HEK293 (cell line): ENCODE data around the gene PCDH1.

Source experiments
- CTCF ChIA-PET: fragments of 350-600 bp; formaldehyde crosslinking; extraction: SDS; loops from one replicate; lab custom pipeline; 2021; ENCODE audit warnings: antibody characterized with exemption; lab: Yijun Ruan, JAX
- POLR2A ChIA-PET: fragments of 300-600 bp; formaldehyde crosslinking; extraction: SDS; loops from one replicate; lab custom pipeline; 2020; ENCODE audit warnings: antibody characterized with exemption, inconsistent platforms; lab: Yijun Ruan, JAX
- H3K27ac ChIP-seq: fragments of 200-500 bp; sonication (Bioruptor generic); 2 replicates; pipeline ENCODE4 v1.5.1; 2014; ENCODE audit warnings: low read depth, low read length, control low read depth, inconsistent platforms; ENCODE audit errors: extremely low read depth
- H3K36me3 ChIP-seq, 2 experiments: fragments of 200-500 bp in 1 of 2; sonication (Bioruptor generic) in 1 of 2; 1 replicate in 1 of 2; 2 replicates in 1 of 2; pipeline ENCODE4 v1.5.1; 2014 to 2017; ENCODE audit warnings: inconsistent platforms in 2 of 2, low read length in 2 of 2; ENCODE audit not compliant: control insufficient read depth in 2 of 2, insufficient read depth in 1 of 2
- H3K4me1 ChIP-seq: fragments of 200-500 bp; sonication (Bioruptor generic); 2 replicates; pipeline ENCODE4 v1.5.1; 2014; ENCODE audit warnings: mild to moderate bottlenecking, low read length, inconsistent platforms; ENCODE audit not compliant: control insufficient read depth, insufficient read depth
- H3K4me3 ChIP-seq: 2 replicates; pipeline ENCODE4 v1.5.1; 2011; ENCODE audit warnings: low read depth, mild to moderate bottlenecking, control low read depth, low read length, moderate library complexity
- H3K9me3 ChIP-seq: fragments of 200-500 bp; sonication (Bioruptor generic); 2 replicates; pipeline ENCODE4 v1.5.1; 2014; ENCODE audit warnings: low read depth, low read length, inconsistent platforms; ENCODE audit not compliant: control insufficient read depth, insufficient read depth
- GLI4 ChIP-seq: fragments of 450-650 bp; formaldehyde crosslinking; IDR thresholded peaks from 2 replicates; pipeline ENCODE4 v1.5.1; 2016; ENCODE audit warnings: missing biosample characterization, missing genetic modification characterization
- IKZF3 ChIP-seq: fragments of 450-650 bp; IDR thresholded peaks from 2 replicates; pipeline ENCODE4 v1.5.0; 2018; ENCODE audit warnings: missing biosample characterization, mild to moderate bottlenecking, missing genetic modification characterization, moderate library complexity
- INSM2 ChIP-seq: fragments of 450-650 bp; formaldehyde crosslinking; IDR thresholded peaks from 2 replicates; pipeline ENCODE4 v1.5.1; 2016; ENCODE audit warnings: missing biosample characterization, missing genetic modification characterization
- MEIS1 ChIP-seq: sonication (generic); formaldehyde crosslinking; IDR thresholded peaks from 2 replicates; pipeline ENCODE4 v1.8.1; 2022; ENCODE audit warnings: missing genetic modification reagents, mild to moderate bottlenecking, borderline replicate concordance
- REPIN1 ChIP-seq: fragments of 450-650 bp; formaldehyde crosslinking; IDR thresholded peaks from 2 replicates; pipeline ENCODE4 v1.5.1; 2017; ENCODE audit warnings: missing biosample characterization, missing genetic modification characterization, low read depth
- YY1 ChIP-seq: fragments of 450-650 bp; formaldehyde crosslinking; IDR thresholded peaks from 2 replicates; pipeline ENCODE4 v1.5.1; 2018; ENCODE audit warnings: missing biosample characterization, missing genetic modification characterization
- ZBTB20 ChIP-seq: fragments of 450-650 bp; formaldehyde crosslinking; IDR thresholded peaks from 2 replicates; pipeline ENCODE4 v1.5.1; 2016; ENCODE audit warnings: missing biosample characterization, missing genetic modification characterization
- ZBTB7A ChIP-seq: fragments of 450-650 bp; formaldehyde crosslinking; IDR thresholded peaks from 2 replicates; pipeline ENCODE4 v1.5.1; 2016; ENCODE audit warnings: low read depth, missing biosample characterization, missing genetic modification characterization
- ZIC2 ChIP-seq: fragments of 450-650 bp; formaldehyde crosslinking; IDR thresholded peaks from 2 replicates; pipeline ENCODE4 v1.5.1; 2016; ENCODE audit warnings: missing biosample characterization, missing genetic modification characterization
- ZNF174 ChIP-seq: fragments of 450-650 bp; formaldehyde crosslinking; IDR thresholded peaks from 2 replicates; pipeline ENCODE4 v1.5.0; 2017; ENCODE audit warnings: missing biosample characterization, mild to moderate bottlenecking, missing genetic modification characterization
- ZNF221 ChIP-seq: fragments of 450-650 bp; formaldehyde crosslinking; IDR thresholded peaks from 2 replicates; pipeline ENCODE4 v1.5.1; 2017; ENCODE audit warnings: missing biosample characterization, missing genetic modification characterization, borderline replicate concordance
- ZNF280C ChIP-seq: fragments of 450-650 bp; formaldehyde crosslinking; IDR thresholded peaks from 2 replicates; pipeline ENCODE4 v1.5.1; 2016; ENCODE audit warnings: missing biosample characterization, missing genetic modification characterization
- ZNF311 ChIP-seq: fragments of 450-650 bp; formaldehyde crosslinking; IDR thresholded peaks from 2 replicates; pipeline ENCODE4 v1.5.1; 2017; ENCODE audit warnings: missing biosample characterization, missing genetic modification characterization, borderline replicate concordance
- ZNF324 ChIP-seq: fragments of 450-650 bp; formaldehyde crosslinking; IDR thresholded peaks from 2 replicates; pipeline ENCODE4 v1.5.1; 2016; ENCODE audit warnings: missing biosample characterization, missing genetic modification characterization
- ZNF341 ChIP-seq: fragments of 450-650 bp; formaldehyde crosslinking; IDR thresholded peaks from 2 replicates; pipeline ENCODE4; 2016; ENCODE audit warnings: low read depth, missing biosample characterization, missing genetic modification characterization
- ZNF391 ChIP-seq: fragments of 450-650 bp; formaldehyde crosslinking; IDR thresholded peaks from 2 replicates; pipeline ENCODE4 v1.5.1; 2016; ENCODE audit warnings: low read depth, missing biosample characterization, missing genetic modification characterization, borderline replicate concordance
- ZNF560 ChIP-seq: fragments of 450-650 bp; formaldehyde crosslinking; IDR thresholded peaks from 2 replicates; pipeline ENCODE4 v1.5.1; 2017; ENCODE audit warnings: missing biosample characterization, missing genetic modification characterization, borderline replicate concordance
- ZNF664 ChIP-seq: fragments of 450-650 bp; formaldehyde crosslinking; IDR thresholded peaks from 2 replicates; pipeline ENCODE4 v1.5.1; 2016; ENCODE audit warnings: missing biosample characterization, missing genetic modification characterization
- ZNF670 ChIP-seq: fragments of 450-650 bp; formaldehyde crosslinking; IDR thresholded peaks from 2 replicates; pipeline ENCODE4 v1.5.1; 2016; ENCODE audit warnings: missing biosample characterization, missing genetic modification characterization, low read depth
- ZNF692 ChIP-seq: fragments of 450-650 bp; formaldehyde crosslinking; IDR thresholded peaks from 2 replicates; pipeline ENCODE4 v1.5.1; 2016; ENCODE audit warnings: missing biosample characterization, missing genetic modification characterization
- ZNF747 ChIP-seq: fragments of 450-650 bp; formaldehyde crosslinking; IDR thresholded peaks from 2 replicates; pipeline ENCODE4 v1.5.1; 2016; ENCODE audit warnings: missing biosample characterization, missing genetic modification characterization
- ZNF76 ChIP-seq: fragments of 450-650 bp; formaldehyde crosslinking; IDR thresholded peaks from 2 replicates; pipeline ENCODE4; 2016; ENCODE audit warnings: low read depth, missing biosample characterization, missing genetic modification characterization, borderline replicate concordance
- ZSCAN4 ChIP-seq: fragments of 450-650 bp; formaldehyde crosslinking; IDR thresholded peaks from 2 replicates; pipeline ENCODE4 v1.5.1; 2017; ENCODE audit warnings: missing biosample characterization, missing genetic modification characterization
- TF ChIP-seq, protein P1 (sequence below): fragments of 450-650 bp; formaldehyde crosslinking; IDR thresholded peaks from 2 replicates; pipeline ENCODE4 v1.5.1; 2016; ENCODE audit warnings: missing biosample characterization, missing genetic modification characterization, borderline replicate concordance

The PCDH1 gene

DNA sequence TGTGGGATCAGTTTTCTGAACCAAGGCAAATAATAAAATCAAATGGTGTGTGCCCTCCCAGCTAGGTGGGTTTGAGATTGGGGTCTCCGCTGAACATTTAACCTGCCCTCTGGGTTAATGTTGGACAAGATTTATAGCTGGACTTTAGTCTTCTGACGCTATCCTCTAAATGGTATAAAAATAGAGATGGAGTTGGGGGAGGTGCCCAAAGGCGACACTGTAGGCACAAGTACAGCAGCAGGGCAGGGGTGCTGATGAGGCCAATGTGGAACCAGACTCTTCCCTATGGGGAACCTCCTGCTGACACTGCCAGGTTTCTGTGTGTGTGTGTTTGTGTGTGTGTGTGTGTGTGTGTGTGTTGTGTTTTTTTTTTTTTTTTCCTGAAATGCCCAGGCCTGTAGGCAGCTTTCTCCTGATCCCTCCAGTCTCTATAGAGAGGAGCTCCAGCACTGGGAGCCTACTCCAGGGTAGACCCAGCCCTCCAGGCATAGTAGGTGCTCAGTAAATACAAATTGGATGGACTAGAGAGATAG lies 37.9 kb downstream of the PCDH1 start:
- TF ChIP-seq ZNF174 (tag by site-specific recombination) = no peak
- TF ChIP-seq ZIC2 (tag by site-specific recombination) = peak; percentile 57
- TF ChIP-seq ZSCAN4 (tag by site-specific recombination) = peak; percentile 82
- no peak for TF ChIP-seq ZNF341 (tag by site-specific recombination)
- peak; percentile 89 for TF ChIP-seq ZNF664 (tag by site-specific recombination)
- Histone ChIP-seq H3K9me3 (no peaks in the 10 kb centered on the region), H3K27ac (no peak overlapping the region), H3K4me3 (no peak overlapping the region), H3K4me1 (no peaks in the 10 kb centered on the region), H3K36me3 (no peaks in the 10 kb centered on the region)
- CTCF ChIA-PET = interaction anchor here (0.9 to 1.8 kb wide), 3 partner anchors 121 to 139 kb away, joined by 3 to 7 read pairs (median 3); partner anchors contain the start of gene RNF14
- POLR2A ChIA-PET = no interaction called here

GRCh38 chr5:141839015-141839513 lies 39.1 kb downstream of the PCDH1 start:
- TF ChIP-seq ZNF324 (tag by site-specific recombination) = no peak
- TF ChIP-seq ZNF311 (tag by site-specific recombination) = no peak
- TF ChIP-seq ZNF670 (tag by site-specific recombination) = no peak
- TF ChIP-seq ZNF747 (tag by site-specific recombination) = no peak
- TF ChIP-seq ZNF221 (tag by site-specific recombination) = no peak
- no peak for TF ChIP-seq ZNF391 (tag by site-specific recombination)
- TF ChIP-seq ZBTB7A (tag by site-specific recombination) = no peak
- TF ChIP-seq GLI4 (tag by site-specific recombination) = no peak
- no peak for TF ChIP-seq ZNF76 (tag by site-specific recombination)
- TF ChIP-seq INSM2 = no peak
- TF ChIP-seq MEIS1 (CRISPR knock-in tag) = no peak
- no peak for TF ChIP-seq ZNF560 (tag by site-specific recombination)
- TF ChIP-seq ZNF692 (tag by site-specific recombination) = no peak
- no peak for TF ChIP-seq ZBTB20 (tag by site-specific recombination)
- TF ChIP-seq IKZF3 (tag by site-specific recombination) = no peak
- TF ChIP-seq, protein P1, sequence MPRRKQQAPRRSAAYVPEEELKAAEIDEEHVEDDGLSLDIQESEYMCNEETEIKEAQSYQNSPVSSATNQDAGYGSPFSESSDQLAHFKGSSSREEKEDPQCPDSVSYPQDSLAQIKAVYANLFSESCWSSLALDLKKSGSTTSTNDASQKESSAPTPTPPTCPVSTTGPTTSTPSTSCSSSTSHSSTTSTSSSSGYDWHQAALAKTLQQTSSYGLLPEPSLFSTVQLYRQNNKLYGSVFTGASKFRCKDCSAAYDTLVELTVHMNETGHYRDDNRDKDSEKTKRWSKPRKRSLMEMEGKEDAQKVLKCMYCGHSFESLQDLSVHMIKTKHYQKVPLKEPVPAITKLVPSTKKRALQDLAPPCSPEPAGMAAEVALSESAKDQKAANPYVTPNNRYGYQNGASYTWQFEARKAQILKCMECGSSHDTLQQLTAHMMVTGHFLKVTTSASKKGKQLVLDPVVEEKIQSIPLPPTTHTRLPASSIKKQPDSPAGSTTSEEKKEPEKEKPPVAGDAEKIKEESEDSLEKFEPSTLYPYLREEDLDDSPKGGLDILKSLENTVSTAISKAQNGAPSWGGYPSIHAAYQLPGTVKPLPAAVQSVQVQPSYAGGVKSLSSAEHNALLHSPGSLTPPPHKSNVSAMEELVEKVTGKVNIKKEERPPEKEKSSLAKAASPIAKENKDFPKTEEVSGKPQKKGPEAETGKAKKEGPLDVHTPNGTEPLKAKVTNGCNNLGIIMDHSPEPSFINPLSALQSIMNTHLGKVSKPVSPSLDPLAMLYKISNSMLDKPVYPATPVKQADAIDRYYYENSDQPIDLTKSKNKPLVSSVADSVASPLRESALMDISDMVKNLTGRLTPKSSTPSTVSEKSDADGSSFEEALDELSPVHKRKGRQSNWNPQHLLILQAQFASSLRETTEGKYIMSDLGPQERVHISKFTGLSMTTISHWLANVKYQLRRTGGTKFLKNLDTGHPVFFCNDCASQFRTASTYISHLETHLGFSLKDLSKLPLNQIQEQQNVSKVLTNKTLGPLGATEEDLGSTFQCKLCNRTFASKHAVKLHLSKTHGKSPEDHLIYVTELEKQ (tag by site-specific recombination) = no peak
- TF ChIP-seq REPIN1 (tag by site-specific recombination) = no peak
- no peak for TF ChIP-seq ZNF280C (tag by site-specific recombination)
- no peak for TF ChIP-seq YY1
- TF ChIP-seq, all 188 proteins: peak for 0
- no peaks in the 10 kb centered on the region for H3K4me1 ChIP-seq
- H3K9me3 ChIP-seq = no peaks in the 10 kb centered on the region
- H3K4me3 ChIP-seq = no peak overlapping the region
- ChIA-PET POLR2A (interaction anchor here (0.7 kb wide), 1 partner anchor 15 kb away, joined by 4 read pairs; no protein-coding TSS in a partner anchor), CTCF (interaction anchor here (0.6 to 1.8 kb wide), 4 partner anchors 9 to 137 kb away, joined by 3 to 7 read pairs (median 4); no protein-coding TSS in a partner anchor)
- H3K36me3 ChIP-seq = no peaks in the 10 kb centered on the region
- no peak overlapping the region for H3K27ac ChIP-seq
